Measurements from ENCODE around the gene GNAZ.
A peak's percentile ranks its signal among the peaks of the same experiment; 100 is the strongest.

Gene GNAZ

DNA sequence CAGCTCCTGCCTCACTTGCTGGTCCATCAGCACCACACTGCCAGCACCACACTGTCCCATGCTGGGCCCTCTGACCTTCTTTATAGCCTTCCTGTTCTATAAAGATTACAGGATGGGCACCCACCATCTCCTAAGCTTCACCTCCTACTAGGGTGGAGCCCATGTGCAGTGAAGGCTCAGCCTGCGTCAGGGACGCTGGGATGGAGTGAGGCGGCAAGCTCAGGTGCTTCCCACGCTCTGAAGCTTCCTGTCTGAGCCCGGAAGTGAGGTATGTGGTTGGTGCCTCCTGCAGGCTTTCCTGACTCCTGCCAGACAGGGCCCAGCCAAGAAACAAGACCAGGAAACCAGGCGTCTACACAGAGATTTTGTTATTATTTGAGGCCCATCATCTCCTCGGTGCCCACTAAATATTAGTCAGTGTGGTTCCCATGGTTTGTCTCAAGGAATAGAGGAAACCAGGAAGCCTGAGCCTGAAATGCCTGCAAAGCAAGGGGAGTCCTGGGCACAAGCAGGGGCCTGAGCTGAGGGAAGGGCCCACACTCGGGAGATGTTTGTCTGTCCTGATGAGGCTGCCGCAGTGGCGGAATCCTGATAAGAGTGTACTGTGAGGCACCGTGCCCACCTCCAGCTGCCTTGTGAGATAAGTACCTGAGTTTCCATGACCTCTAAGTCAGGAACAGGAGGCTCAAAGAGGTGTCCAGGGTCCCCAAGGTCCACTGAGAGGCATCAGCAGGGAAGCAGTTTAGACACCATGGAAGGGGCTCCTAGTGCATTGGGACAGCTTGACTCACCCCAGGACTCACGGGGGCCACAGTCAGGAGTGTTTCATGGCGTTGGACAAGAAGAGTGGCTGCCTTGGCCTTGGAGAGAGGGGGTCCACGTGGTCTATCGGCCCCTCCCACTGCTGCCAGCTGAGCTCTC, 49.4 kb downstream of the GNAZ start:
- DNase-seq (ENCODE audit: low spot score) = peak; percentile 57

DNA sequence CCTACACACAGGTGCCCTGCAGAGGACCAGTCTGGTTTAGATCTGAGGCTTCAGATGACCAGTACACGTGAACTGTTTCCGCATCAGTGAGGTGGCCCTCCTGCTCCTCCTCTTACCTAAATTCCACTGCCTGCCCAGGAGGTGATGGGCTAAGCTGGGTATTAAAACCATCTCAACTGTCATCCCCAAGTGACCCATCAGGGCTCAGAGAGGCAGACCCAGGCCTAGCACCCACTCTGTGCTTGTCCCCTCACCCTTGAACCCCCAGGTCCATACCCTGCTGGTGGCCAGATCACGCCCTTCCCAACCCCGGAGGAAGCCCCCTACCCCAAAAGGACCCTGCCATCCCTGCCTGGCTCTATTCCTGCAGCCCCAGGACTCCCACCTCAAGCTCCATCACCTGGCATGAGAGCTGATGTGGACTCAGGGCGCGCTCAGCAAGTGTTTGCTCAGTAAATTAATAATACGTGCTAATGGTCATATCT, 50.1 kb downstream of the GNAZ start:
- no peak for DNase-seq (ENCODE audit: low spot score)

DNA sequence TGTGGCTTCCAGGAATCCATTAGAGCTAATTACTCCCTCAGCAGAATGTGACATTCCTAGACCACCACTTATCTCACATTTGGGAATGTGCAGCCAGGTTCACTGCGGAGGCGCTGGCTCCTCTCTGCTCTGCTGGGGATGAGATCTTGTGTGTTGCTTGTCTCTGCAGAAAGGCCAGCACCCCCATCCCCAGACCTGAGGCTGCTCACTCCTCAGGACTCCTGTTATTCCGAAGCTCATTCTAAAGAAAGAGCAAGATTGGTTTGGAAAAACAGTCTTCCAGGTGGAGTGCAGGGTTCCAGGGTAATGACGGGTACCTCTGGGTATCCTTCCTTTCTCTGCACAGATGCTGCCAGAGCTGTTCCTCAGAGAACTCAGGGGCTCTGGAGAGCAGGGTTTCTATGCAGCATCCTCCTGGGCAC, 50.7 kb downstream of the GNAZ start:
- DNase-seq (ENCODE audit: low spot score) = no peak

DNA sequence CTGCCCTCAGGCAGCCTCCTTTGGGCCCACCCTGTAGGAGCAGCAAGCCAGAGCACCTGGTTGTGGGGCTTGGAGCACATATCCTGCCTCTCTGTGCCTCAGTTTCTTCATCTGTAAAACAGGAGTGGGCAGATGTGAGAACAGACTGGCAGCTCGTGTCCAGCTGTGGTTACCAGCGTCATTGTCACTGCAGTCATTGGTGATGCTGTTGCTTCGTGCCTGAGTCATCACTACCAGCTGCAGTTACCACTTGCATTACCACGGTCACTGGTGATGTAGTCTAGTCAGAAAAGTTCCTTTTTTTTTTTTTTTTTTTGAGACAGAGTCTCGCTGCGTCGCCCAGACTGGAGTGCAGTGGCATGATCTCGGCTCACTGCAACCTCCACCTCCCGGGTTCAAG, 51.1 kb downstream of the GNAZ start:
- DNase-seq (ENCODE audit: low spot score) = no peak

DNA sequence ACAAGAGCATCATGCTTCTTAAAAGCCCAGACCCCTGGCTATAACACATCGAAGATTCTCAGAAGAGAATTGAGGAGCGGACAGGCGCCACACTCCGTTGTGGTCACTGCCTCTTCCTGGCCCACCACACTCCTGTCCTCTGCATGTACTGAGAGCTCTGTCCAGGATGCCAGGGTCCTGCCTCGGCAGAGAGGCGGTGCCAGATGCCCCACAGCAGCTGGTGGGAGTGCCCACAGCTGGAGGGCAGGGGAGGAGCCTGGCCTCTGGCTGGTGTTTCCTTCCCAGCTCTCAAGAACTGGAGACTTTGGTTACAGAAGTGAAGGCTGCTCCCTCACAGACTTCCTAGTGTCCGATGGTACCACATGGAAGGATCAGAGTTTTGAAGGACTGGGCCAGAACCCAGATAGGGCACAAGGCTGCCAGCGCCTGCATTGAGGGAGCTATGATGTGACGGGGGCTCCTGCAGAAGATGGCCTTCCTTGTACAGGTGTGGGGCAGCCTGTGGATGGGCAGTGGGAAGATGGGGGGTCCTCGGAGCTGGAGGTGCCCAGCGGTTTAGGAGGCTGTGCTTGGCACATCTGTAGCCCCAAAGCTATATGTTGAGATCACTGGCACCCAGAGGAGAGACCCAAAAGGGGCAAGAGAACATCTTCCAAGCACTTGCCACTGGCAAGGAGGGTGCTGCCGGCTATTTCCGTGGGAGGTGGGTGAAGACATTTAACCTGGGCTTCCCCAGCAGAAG, 52.1 kb downstream of the GNAZ start:
- no peak for DNase-seq (ENCODE audit: low spot score)

DNA sequence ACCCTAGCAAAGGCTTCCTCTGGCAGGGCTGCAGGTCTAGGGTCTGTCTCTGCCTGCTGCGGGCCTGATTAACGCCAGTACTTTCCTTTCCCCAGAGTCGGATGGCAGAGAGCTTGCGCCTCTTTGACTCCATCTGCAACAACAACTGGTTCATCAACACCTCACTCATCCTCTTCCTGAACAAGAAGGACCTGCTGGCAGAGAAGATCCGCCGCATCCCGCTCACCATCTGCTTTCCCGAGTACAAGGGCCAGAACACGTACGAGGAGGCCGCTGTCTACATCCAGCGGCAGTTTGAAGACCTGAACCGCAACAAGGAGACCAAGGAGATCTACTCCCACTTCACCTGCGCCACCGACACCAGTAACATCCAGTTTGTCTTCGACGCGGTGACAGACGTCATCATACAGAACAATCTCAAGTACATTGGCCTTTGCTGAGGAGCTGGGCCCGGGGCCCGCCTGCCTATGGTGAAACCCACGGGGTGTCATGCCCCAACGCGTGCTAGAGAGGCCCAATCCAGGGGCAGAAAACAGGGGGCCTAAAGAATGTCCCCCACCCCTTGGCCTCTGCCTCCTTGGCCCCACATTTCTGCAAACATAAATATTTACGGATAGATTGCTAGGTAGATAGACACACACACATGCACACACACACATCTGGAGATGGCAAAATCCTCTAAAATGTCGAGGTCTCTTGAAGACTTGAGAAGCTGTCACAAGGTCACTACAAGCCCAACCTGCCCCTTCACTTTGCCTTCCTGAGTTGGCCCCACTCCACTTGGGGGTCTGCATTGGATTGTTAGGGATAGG, 52.9 kb downstream of the GNAZ start:
- no peak for DNase-seq (ENCODE audit: low spot score)

DNA sequence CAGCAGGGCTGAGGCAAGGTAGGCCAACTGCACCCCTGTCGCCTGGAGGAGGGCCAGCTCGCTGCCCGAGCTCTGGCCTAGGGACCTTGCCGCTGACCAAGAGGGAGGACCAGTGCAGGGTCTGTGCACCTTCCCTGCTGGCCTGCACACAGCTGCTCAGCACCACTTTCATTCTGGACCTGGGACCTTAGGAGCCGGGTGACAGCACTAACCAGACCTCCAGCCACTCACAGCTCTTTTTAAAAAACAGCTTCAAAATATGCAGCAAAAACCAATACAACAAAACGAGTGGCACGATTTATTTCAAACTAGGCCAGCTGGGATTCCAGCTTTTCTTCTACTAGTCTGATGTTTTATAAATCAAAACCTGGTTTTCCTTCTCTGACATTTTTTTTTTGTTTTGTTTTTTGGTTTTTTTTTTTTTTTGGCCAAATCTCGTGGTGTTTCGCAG, 53.5 kb downstream of the GNAZ start:
- DNase-seq (ENCODE audit: low spot score) = no peak

DNA sequence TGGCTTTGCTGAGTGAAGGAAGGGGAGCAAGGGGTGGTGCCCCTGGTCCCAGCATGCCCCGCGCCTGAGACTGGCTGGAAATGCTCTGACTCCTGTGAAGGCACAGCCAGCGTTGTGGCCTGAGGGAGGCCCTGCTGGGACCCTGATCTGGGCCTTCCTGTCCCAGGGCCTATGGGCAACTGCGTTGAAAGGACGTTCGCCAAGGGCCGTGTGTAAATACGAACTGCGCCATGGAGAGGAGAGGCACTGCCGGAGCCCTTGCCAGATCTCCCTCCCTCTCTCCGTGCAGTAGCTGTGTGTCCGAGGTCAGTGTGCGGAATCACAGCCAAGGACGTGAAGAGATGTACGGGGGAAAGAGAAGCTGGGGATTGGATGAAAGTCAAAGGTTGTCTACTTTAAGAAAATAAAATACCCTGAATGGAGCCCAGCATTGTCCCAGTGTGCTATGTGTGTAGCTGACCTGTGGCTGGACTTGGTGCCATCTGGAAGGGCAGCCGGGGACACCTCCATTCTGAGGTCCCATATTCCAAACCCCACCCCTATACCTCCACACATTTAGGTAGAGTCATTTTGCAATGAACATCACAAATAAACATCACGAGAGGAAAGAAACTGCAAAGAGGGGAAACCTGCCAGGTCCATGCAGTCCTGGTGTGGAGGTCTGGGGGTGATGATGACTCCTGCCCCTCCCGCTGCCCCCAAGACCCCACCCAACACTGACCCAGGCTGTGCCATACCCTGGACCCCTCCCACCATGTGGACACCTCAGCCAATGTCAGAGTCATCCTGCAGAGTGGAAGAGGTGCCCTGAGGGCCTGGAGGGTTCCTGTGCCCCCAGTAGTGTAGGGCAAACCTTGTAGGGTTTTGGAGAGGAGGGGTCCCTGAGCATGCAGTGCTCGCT, 54.5 kb downstream of the GNAZ start:
- DNase-seq (ENCODE audit: low spot score) = no peak

DNA sequence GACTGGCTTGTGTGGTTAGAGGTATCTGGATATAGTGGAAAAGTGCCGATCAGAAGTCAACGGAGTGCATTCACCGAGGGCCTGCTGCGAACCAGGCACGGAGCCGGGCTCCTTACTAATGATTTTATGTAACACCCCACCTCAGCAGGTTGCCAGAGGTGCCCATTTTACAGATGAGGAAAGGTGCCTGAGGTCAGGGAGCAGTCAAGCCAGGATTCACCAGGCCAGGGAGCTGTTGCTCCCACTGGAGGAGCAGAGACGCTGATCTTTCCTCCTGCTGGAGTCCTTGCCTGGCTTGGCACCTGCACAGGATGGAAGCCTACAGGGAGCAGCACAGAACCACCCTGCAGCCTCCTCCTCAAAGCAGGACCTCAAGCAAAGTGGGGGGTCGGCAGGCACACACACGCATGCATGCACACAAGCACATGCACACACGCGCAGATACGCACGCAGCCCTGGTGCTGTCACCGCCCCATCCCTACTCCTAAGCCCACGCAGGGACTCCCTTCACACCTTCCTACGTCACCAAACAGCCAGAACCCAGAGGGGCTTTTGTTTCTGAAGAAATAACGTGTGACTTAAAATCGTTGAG, 55.3 kb downstream of the GNAZ start:
- DNase-seq (ENCODE audit: low spot score) = no peak

DNA sequence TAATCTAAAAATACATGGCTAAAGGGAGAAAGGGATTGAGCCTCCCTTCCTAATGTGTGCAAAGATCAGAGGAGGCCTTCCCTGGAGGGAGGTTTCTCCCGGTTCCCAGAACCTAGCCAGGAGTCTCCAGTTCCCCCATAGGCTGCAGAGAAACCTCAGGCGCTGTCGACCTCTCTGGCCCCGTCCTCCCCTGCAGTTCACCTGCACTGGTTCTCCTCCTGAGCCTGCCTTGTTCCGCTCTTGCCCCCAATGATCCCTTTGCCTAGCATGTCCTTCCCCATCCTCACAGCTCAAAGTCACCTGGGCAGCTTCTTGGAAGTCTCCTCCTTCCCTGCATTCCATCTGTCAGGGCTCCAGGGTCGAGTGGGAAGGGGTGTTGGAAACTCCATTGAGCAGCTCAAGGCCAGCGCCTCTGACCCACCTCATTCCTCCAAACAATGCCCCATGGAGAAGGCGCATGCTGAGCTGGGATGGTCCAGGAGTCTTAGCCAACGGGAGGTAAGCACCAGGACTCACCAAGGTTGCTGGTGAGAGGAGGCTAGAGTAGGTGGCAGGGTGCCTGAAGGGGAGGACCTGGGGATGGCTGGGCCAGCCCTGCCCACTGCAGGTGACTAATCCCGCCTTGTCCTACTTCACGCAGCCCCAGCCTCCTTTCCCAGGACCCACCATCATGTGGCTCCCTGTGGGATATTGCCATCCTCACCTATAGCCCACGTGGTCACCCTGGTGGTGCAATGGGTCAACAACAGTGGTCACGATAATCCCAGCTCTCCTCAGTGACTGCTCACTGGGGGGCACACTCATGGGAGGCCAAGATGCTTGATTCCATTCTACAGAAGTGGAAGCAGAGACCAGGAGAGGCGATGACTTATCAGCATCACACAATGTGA, 56.1 kb downstream of the GNAZ start:
- DNase-seq (ENCODE audit: low spot score) = no peak

DNA sequence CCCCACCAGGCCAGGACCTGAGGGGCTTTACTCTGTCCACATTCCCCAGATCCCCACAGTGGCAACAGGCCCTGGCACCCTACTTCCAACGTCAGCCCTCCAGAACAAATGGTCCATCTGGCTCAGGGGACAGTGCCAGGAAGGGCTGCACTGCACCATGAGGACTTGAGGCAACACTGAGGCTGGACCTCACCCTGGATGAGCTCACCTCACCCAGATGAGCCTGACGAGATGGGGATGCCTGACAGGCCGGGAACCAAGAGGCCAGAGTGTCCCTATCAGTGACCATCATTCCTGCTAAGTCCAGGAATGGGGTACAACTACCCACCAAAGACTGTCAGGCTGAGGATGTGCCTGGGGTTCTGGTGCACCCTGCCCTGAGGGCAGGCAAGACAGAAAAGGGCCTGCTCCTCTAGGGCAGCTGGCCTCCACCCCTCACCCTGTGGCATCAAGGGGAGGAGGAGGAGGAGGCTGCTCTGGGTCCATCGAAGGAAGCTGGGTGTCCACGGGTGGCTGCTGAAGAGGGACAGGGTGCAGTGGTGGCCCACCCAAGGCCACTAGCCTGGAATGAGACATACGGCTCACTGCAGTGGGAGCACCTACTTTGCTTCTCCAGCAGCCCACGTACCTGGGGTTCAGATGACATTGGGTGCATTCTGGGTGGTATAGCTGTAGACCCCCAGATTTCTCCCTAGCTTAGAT, 56.9 kb downstream of the GNAZ start:
- DNase-seq (ENCODE audit: low spot score) = no peak

DNA sequence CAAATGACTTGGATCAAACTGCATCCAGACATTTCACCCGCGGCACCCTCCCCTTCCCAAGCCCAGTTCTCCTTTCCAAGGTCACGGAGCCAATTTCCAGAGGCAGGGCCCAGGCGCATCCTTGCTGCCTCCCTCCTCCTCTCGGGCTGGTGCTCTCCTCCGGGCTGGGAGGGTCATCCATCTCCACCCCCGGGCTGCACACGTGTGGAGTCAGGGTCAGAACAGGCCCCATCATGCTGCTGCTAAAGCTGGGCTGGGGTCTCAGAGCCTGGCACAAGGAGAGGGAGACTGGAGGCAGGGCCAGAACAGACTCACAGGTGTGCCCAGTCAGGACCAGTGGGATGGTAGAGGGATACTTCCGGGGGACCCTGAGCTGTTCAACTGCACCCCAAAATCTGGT, 57.5 kb downstream of the GNAZ start:
- no peak for DNase-seq (ENCODE audit: low spot score)

DNA sequence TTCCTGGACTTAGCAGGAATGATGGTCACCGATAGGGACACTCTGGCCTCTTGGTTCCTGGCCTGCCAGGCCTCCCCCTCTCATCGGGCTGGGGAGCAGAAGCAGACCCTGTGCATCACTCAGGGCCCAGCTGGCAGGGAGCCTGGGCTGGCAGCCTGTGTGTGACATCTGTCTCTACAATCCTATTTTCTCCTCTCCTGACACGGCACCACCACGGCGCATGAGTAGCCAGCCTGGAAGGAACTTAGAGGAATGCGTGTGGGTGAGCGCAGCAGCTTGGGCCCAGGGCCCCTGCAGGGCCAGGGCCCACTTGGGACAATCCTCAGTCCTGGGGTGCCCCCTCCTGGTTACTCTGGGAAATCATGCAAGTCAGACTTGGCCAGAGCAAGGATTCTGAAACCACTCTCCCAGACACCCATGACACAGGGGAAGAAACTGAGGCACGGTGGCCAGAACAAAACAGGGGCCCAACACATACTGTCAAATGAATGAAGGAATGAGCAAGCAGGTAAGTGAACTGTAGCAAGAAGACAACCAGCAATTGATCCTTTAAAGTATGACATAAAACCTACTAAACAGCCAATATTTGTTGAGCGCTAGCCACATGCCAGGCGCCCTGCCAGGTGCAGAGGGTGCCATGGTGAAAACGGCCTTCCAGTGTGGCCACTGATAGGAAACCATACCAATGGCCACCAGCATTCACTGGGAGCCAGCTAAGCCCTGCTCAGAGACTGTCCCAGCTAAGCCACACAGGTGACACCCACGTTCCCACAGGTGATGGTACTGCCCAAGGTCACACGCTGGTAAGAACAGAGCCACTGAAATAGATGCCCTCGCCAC, 58.2 kb downstream of the GNAZ start:
- peak; percentile 47 for DNase-seq (ENCODE audit: low spot score)

DNA sequence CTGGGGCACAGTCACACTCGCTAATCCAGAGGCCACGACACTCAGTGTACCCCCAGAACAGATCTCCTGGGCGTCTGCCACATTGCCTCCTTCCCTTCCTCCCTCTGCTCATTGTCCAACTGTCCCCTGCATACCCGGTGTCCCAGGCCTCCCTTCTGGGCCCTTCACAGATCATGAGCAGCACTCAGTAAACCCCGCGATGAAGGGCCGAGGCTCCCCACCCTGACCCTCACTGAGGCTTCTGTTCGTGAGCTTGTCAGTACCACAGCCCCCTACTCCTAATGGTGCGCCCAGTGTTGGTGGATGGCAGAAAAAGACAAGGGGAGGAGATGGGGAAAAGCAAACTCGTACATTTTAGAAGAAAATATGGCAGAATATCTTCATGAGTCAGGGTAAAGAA, 58.8 kb downstream of the GNAZ start:
- DNase-seq (ENCODE audit: low spot score) = no peak

DNA sequence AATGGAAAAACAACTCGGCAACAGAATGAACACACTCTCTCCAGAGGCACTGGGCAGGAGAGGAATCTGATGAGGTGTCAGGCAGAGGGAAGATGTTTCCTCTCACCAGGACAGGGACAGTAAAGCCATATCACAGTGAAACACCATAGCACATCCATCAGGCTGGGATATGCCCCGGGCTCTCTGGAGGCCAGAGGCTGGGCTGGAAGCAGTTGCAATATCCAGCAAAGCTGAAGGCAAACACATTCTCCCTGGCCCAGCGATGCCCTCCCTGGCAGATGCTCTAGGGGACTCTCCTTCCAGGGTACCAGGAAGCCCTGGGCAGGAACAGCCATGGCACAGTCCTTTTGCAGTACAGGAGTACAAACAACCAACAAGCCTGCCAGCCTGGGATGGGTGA, 60.4 kb downstream of the GNAZ start:
- DNase-seq (ENCODE audit: low spot score) = no peak

DNA sequence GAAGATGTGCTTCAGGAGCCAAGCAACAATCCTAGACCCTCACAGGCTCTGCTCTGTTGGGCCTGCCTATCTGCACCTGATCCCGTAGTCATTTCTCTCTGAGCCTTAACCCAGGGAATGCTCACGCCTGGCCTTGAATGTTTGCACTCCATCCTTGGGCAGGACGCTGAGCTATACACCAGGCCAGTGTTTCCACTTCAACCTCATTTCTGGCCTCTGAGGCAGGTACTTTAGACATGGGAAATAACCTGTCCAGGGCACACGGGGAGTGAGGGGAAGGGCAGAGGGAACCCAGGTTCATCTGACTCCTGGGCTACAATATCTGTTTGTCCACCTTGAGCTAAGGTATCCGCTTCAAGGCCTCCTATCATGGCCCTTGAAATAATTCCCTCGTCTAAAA, 61.6 kb downstream of the GNAZ start:
- DNase-seq (ENCODE audit: low spot score) = no peak

DNA sequence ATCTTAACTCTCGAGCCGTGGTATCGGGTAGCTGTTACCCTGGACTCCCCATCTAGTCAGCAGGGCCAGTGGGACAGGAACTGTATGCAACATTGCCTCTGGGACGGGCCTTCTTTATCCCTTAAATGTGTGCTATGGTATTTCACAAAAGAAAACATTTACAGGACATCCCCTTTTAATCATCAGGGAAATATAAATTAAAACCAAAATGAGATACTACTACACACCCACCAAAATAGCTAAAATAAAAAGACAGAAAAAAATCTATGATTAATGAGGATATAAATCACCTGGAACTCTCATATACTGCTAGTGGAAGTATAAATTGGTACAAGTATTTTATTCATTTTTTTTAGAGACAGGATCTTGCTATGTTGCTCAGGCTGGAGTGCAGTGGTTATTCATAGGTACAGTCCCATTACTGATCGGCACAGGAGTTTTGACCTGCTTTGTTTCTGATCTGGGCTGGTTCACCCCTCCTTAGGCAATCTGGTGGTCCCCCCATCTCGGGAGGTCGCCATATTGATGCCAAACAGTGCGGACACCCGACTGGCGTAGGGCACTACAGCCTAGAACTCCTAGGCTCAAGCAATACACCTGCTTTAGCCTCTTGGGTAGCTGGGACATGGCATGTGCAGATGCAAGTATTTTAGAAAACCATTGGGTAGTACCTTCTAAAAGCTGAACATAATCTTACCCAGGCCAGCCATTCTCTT, 62.2 kb downstream of the GNAZ start:
- no peak for DNase-seq (ENCODE audit: low spot score)

DNA sequence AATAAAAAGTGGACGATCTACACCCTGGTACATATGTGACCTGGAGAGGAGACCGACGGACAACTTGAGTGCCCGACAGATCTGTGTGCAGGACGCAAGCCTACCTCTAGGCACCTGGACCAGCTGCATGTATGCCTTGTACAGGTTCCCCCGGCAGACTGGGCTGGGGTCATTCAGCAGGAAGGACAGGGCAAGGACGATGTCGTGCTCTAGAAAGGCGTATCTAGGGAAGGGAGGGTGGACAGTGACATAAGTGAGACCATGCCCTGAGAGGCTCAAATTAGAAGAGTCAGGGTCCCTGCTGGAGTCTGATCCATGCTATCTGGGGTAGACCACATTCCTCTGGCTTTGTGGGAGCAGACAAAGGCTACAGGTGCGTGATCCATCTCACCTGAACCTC, 63.6 kb downstream of the GNAZ start:
- DNase-seq (ENCODE audit: low spot score) = no peak

Measured in kidney capillary endothelial cell (primary cell).